ENCODE data around the gene TAF5. TPM values are rescaled to one million over a fixed set of nuclear protein-coding genes. Genes with fewer than 3 reads are reported as not detected.

The TAF5 gene
- total and polyA plus RNA-seq, 7 donors, result 2.8 to 7.1 (median 4.2) TPM

DNA sequence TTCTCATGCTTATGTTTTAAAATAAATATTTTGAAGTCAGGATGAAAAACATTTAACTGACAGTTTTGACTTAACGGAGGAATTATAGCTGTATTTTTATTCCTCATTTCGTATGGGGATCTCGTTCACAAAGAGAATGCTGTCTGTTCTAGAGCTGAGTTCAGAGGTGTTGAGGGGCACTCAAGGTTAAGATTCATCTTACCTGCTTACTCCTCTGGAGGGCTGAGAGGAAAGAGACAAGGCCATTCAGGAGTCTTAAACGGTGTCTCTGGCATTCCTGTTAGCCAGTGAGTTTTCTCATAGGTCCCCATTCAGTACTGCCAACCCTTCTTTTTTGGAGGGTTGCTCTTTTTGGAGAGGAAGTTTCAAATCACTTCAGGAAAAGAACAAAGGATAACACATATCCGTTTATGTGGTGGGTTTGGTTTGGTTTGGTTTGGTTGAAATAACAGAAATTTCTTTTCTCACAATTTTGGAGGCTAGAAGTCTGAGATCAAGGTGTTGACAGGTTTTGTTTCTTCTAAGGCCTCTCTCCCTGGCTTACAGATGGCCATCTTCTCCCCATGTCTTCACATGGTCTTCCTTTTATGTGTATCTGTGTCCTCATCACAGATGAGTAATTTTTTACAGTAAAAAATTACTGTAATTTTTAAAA is 61.3 kb downstream of the TAF5 start:
- Histone ChIP-seq H3K4me3 (no peak overlapping the region), H3K27ac (no peak overlapping the region), H3K9me3 (no peaks in the 10 kb centered on the region), H3K4me1 (no peaks in the 10 kb centered on the region), H3K27me3 (no peaks in the 10 kb centered on the region), H3K36me3 (peaks cover 9 to 93% (median 37%) of the 10 kb centered on the region in 4 donors)
- no peak for DNase-seq
- no peak for TF ChIP-seq EP300 (IDR thresholded peaks at IDR 0.05)
- WGBS, 2 donors, result 65 to 77% methylated on average over 5 of the region's 5 CpGs
- intact Hi-C loops (cut with DNase I), result no loop called here

- intact Hi-C loops (cut with DNase I), result no loop called here
- 92 to 96% methylated on average over 5 of the region's 5 CpGs for WGBS, 2 donors
- Histone ChIP-seq H3K27me3 (no peaks in the 10 kb centered on the region), H3K4me3 (no peak overlapping the region), H3K36me3 (peaks cover 4 to 93% (median 37%) of the 10 kb centered on the region in 4 donors), H3K27ac (no peak overlapping the region), H3K4me1 (no peaks in the 10 kb centered on the region), H3K9me3 (no peaks in the 10 kb centered on the region)
- no peak for DNase-seq
- no peak for TF ChIP-seq EP300 (IDR thresholded peaks at IDR 0.05)
- no peak for TF ChIP-seq POLR2A (IDR thresholded peaks at IDR 0.05)
- no peak for TF ChIP-seq POLR2AphosphoS5 (IDR thresholded peaks at IDR 0.05)
- TF ChIP-seq, protein P1, sequence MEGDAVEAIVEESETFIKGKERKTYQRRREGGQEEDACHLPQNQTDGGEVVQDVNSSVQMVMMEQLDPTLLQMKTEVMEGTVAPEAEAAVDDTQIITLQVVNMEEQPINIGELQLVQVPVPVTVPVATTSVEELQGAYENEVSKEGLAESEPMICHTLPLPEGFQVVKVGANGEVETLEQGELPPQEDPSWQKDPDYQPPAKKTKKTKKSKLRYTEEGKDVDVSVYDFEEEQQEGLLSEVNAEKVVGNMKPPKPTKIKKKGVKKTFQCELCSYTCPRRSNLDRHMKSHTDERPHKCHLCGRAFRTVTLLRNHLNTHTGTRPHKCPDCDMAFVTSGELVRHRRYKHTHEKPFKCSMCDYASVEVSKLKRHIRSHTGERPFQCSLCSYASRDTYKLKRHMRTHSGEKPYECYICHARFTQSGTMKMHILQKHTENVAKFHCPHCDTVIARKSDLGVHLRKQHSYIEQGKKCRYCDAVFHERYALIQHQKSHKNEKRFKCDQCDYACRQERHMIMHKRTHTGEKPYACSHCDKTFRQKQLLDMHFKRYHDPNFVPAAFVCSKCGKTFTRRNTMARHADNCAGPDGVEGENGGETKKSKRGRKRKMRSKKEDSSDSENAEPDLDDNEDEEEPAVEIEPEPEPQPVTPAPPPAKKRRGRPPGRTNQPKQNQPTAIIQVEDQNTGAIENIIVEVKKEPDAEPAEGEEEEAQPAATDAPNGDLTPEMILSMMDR (IDR thresholded peaks at IDR 0.05), result no peak
Observed at GRCh38 chr10:103429647-103430046, 61.9 kb downstream of the TAF5 start.

DNA sequence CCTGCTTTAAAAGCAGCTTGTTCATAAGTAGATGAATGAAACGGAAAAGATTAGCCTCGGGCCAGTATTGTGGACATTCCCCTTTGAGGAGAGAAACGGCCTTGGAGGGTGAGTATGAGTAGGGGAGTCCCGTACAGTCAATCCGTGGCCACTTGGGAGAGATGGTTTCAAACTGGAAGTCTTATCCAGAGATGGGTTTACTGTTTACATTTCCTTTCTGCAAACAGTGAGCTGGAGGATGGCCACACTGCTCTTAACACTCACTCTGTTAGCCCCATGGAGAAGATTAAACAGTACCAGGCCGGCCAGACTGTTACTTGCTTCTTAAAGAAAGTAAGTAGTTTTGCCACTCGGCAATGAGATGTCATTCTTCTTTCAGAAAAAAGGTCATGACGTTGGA is 64.1 kb downstream of the TAF5 start:
- TF ChIP-seq, protein P1 (IDR thresholded peaks at IDR 0.05), result no peak
- no peak for TF ChIP-seq EP300 (IDR thresholded peaks at IDR 0.05)
- no peak for TF ChIP-seq POLR2A (IDR thresholded peaks at IDR 0.05)
- TF ChIP-seq POLR2AphosphoS5 (IDR thresholded peaks at IDR 0.05), result no peak
- no peaks in the 10 kb centered on the region for H3K27me3 ChIP-seq
- intact Hi-C loops (cut with DNase I), result no loop called here
- no peak overlapping the region for H3K27ac ChIP-seq
- H3K9me3 ChIP-seq, result no peaks in the 10 kb centered on the region
- H3K4me3 ChIP-seq, result no peak overlapping the region
- no peak for DNase-seq
- H3K36me3 ChIP-seq, result peaks cover 2 to 93% (median 25%) of the 10 kb centered on the region in 4 donors
- no peaks in the 10 kb centered on the region for H3K4me1 ChIP-seq
- WGBS, 2 donors, result 72 to 78% methylated on average over 8 of the region's 8 CpGs

DNA sequence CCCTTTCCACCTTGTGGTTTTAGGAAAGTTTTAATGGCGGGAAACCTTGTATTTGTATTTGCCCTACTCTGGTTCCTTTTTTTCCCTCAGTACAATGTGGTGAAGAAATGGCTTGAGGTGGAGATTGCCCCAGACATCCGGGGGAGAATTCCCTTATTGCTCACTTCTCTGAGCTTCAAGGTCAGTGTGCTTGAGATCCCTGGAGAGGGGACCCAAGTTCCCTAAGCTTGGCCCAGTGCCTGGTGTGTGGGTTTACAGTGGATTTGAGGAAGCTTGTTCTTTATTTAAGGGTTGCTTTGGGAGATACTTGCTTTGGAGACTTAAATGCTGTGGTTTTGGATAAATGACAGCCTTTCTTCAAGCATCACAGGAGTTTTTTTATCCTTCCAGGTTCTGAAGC is 66.1 kb downstream of the TAF5 start:
- DNase-seq, result no peak
- Histone ChIP-seq H3K36me3 (peaks cover 14 to 93% (median 34%) of the 10 kb centered on the region in 4 donors), H3K4me1 (no peaks in the 10 kb centered on the region), H3K27me3 (no peaks in the 10 kb centered on the region), H3K4me3 (no peak overlapping the region), H3K9me3 (no peaks in the 10 kb centered on the region), H3K27ac (no peak overlapping the region)
- intact Hi-C loops (cut with DNase I), result no loop called here
- TF ChIP-seq POLR2AphosphoS5 (IDR thresholded peaks at IDR 0.05) (no peak), EP300 (IDR thresholded peaks at IDR 0.05) (no peak)
- TF ChIP-seq, protein P1 (IDR thresholded peaks at IDR 0.05), result no peak
- 71 to 76% methylated on average over 2 of the region's 2 CpGs for WGBS, 2 donors

Other genes starting within 250 kb of the TAF5 start
- gene NT5C2, start 174.7 kb upstream of the TAF5 start, total RNA-seq, result 10 to 100 TPM; 37.7 to 51.4 (median 46.9) TPM
- gene NT5C2, start 174.7 kb upstream of the TAF5 start, polyA plus RNA-seq, result 10 to 100 TPM; 49.2 to 61.5 (median 53.1) TPM
- gene RPEL1, start 122.1 kb upstream of the TAF5 start, total RNA-seq, result not detected
- gene RPEL1, start 122.1 kb upstream of the TAF5 start, polyA plus RNA-seq, result under 1 TPM in 1 of 3 donors, not detected in 2; 0.03 TPM
- 10 to 100 TPM in 2 of 4 donors, 1 to 10 TPM in 2; 3.9 to 11.8 (median 7.8) TPM for gene INA, start 90.8 kb upstream of the TAF5 start, total RNA-seq
- gene INA, start 90.8 kb upstream of the TAF5 start, polyA plus RNA-seq, result 1 to 10 TPM in 1 of 3 donors, not detected in 2; 2.0 TPM
- gene PCGF6, start 16.8 kb upstream of the TAF5 start, total RNA-seq, result 10 to 100 TPM; 16.3 to 26.0 (median 19.0) TPM
- 1 to 10 TPM; 4.9 to 6.0 (median 5.8) TPM for gene PCGF6, start 16.8 kb upstream of the TAF5 start, polyA plus RNA-seq
- gene ATP5MK, start 28.5 kb downstream of the TAF5 start, total RNA-seq, result 100 to 1,000 TPM; 400 to 825 (median 607) TPM
- 1,000 to 10,000 TPM in 2 of 3 donors, 100 to 1,000 TPM in 1; 912 to 2,357 (median 1,949) TPM for gene ATP5MK, start 28.5 kb downstream of the TAF5 start, polyA plus RNA-seq
- gene PDCD11, start 28.6 kb downstream of the TAF5 start, total RNA-seq, result 10 to 100 TPM; 11.0 to 15.0 (median 13.0) TPM
- 10 to 100 TPM in 1 of 3 donors, 1 to 10 TPM in 2; 3.2 to 24.0 (median 6.0) TPM for gene PDCD11, start 28.6 kb downstream of the TAF5 start, polyA plus RNA-seq
- gene CALHM2, start 84.4 kb downstream of the TAF5 start, total RNA-seq, result 10 to 100 TPM; 27.4 to 55.4 (median 46.4) TPM
- 10 to 100 TPM in 2 of 3 donors, 1 to 10 TPM in 1; 5.5 to 20.4 (median 13.7) TPM for gene CALHM2, start 84.4 kb downstream of the TAF5 start, polyA plus RNA-seq
- gene CALHM1, start 90.9 kb downstream of the TAF5 start, total RNA-seq, result not detected
- gene CALHM1, start 90.9 kb downstream of the TAF5 start, polyA plus RNA-seq, result under 1 TPM in 1 of 3 donors, not detected in 2; 0.07 TPM
- not detected for gene CALHM3, start 111.3 kb downstream of the TAF5 start, total RNA-seq
- gene CALHM3, start 111.3 kb downstream of the TAF5 start, polyA plus RNA-seq, result not detected
- under 1 TPM in 3 of 4 donors, not detected in 1; 0.41 to 0.71 (median 0.55) TPM for gene NEURL1, start 125.7 kb downstream of the TAF5 start, total RNA-seq
- gene NEURL1, start 125.7 kb downstream of the TAF5 start, polyA plus RNA-seq, result 10 to 100 TPM; 29.9 to 54.1 (median 31.8) TPM